ENCODE measurements around the gene PTPRN2. TPM values are rescaled to one million over a fixed set of nuclear protein-coding genes. Genes with fewer than 3 reads are reported as not detected.

Gene PTPRN2
- total RNA-seq, 1 experiment from 2014 or later = not detected

- no TSS peak for BruUV-seq (replicated peaks)
- no peak overlapping the region for H2AFZ ChIP-seq
- no peaks in the 10 kb centered on the region for H3K9me3 ChIP-seq (ENCODE audit: insufficient read depth, low read depth)
- POLR2A ChIA-PET (ENCODE audit: unreplicated experiment) = no interaction called here
- intact Hi-C loops (cut with micrococcal nuclease; ENCODE audit: unreplicated experiment) = loop anchor here (5.0 kb wide), 1 partner anchor 353 kb away; no protein-coding TSS in a partner anchor
- no peak for DNase-seq
- H3K27ac ChIP-seq = no peak overlapping the region
- CTCF ChIA-PET = no interaction called here
- H3K4me2 ChIP-seq = no peak overlapping the region
- no peak overlapping the region for H3K4me3 ChIP-seq
- no peaks in the 10 kb centered on the region for H3K79me2 ChIP-seq (ENCODE audit: low read depth)
- H4K20me1 ChIP-seq (ENCODE audit: insufficient read depth) = no peaks in the 10 kb centered on the region
- H3K4me1 ChIP-seq (replicated peaks; ENCODE audit: insufficient read depth) = no peaks in the 10 kb centered on the region
- no peaks in the 10 kb centered on the region for H3K9me2 ChIP-seq (ENCODE audit: insufficient read depth)
- H3F3A ChIP-seq (ENCODE audit: insufficient read depth, low read depth) = no peaks in the 10 kb centered on the region
- no peak for TF ChIP-seq EZH2 (IDR thresholded peaks at IDR 0.05; ENCODE audit: low read depth)
- H3K27me3 ChIP-seq (ENCODE audit: insufficient read depth, low read depth) = peaks cover 83% of the 10 kb centered on the region
- no peaks in the 10 kb centered on the region for H3K36me3 ChIP-seq (ENCODE audit: low read depth)
Measured at GRCh38 chr7:158054611-158055010, 533.0 kb downstream of the PTPRN2 start.

GRCh38 chr7:158054081-158054480 is 533.5 kb downstream of the PTPRN2 start:
- no peak overlapping the region for H2AFZ ChIP-seq
- intact Hi-C loops (cut with micrococcal nuclease; ENCODE audit: unreplicated experiment) = no loop called here
- ChIA-PET CTCF (no interaction called here), POLR2A (ENCODE audit: unreplicated experiment) (no interaction called here)
- H4K20me1 ChIP-seq (ENCODE audit: insufficient read depth) = no peaks in the 10 kb centered on the region
- no peaks in the 10 kb centered on the region for H3K4me1 ChIP-seq (replicated peaks; ENCODE audit: insufficient read depth)
- no peak overlapping the region for H3K4me2 ChIP-seq
- H3K9me2 ChIP-seq (ENCODE audit: insufficient read depth) = no peaks in the 10 kb centered on the region
- no peaks in the 10 kb centered on the region for H3F3A ChIP-seq (ENCODE audit: insufficient read depth, low read depth)
- no peak for DNase-seq
- no peaks in the 10 kb centered on the region for H3K79me2 ChIP-seq (ENCODE audit: low read depth)
- no peaks in the 10 kb centered on the region for H3K36me3 ChIP-seq (ENCODE audit: low read depth)
- no peaks in the 10 kb centered on the region for H3K9me3 ChIP-seq (ENCODE audit: insufficient read depth, low read depth)
- H3K27ac ChIP-seq = no peak overlapping the region
- TF ChIP-seq CTCF (conservative IDR thresholded peaks at IDR 0.05) = no peak
- no peak for TF ChIP-seq EZH2 (IDR thresholded peaks at IDR 0.05; ENCODE audit: low read depth)
- peaks cover 88% of the 10 kb centered on the region for H3K27me3 ChIP-seq (ENCODE audit: insufficient read depth, low read depth)
- no peak overlapping the region for H3K4me3 ChIP-seq
- BruUV-seq (replicated peaks) = no TSS peak

- intact Hi-C loops (cut with micrococcal nuclease; ENCODE audit: unreplicated experiment) = no loop called here
- CTCF ChIA-PET = no interaction called here
- POLR2A ChIA-PET (ENCODE audit: unreplicated experiment) = no interaction called here
Measured at GRCh38 chr7:158053183-158053915, 534.3 kb downstream of the PTPRN2 start.

More at GRCh38 chr7:158053183-158053915, 534.3 kb downstream of the PTPRN2 start:
- H3K4me2 ChIP-seq = no peak overlapping the region
- H4K20me1 ChIP-seq (ENCODE audit: insufficient read depth) = no peaks in the 10 kb centered on the region
- no peak overlapping the region for H3K27ac ChIP-seq
- H3F3A ChIP-seq (ENCODE audit: insufficient read depth, low read depth) = no peaks in the 10 kb centered on the region
- no peaks in the 10 kb centered on the region for H3K9me3 ChIP-seq (ENCODE audit: insufficient read depth, low read depth)
- no peak for TF ChIP-seq CTCF (conservative IDR thresholded peaks at IDR 0.05)
- no peak for TF ChIP-seq EZH2 (IDR thresholded peaks at IDR 0.05; ENCODE audit: low read depth)
- H3K79me2 ChIP-seq (ENCODE audit: low read depth) = no peaks in the 10 kb centered on the region
- no TSS peak for BruUV-seq (replicated peaks)
- no peaks in the 10 kb centered on the region for H3K36me3 ChIP-seq (ENCODE audit: low read depth)
- no peak overlapping the region for H2AFZ ChIP-seq
- peaks cover 91% of the 10 kb centered on the region for H3K27me3 ChIP-seq (ENCODE audit: insufficient read depth, low read depth)
- no peaks in the 10 kb centered on the region for H3K4me1 ChIP-seq (replicated peaks; ENCODE audit: insufficient read depth)
- no peak overlapping the region for H3K4me3 ChIP-seq
- DNase-seq = no peak
- no peaks in the 10 kb centered on the region for H3K9me2 ChIP-seq (ENCODE audit: insufficient read depth)

Data from PC-9 (cell line).